Mesenteric fat pad (tissue), 1 donor: ENCODE results near the gene SETDB2. TPM values are rescaled to one million over a fixed set of nuclear protein-coding genes. Genes with fewer than 3 reads are reported as not detected.

ENCODE experiments used
- DNase-seq: peaks from one replicate; pipeline ENCODE4 v3.0.0-alpha.2; 2020; ENCODE audit warnings: low spot score
- long read RNA-seq: library from polyadenylated mRNA; unstranded; transcript quantifications from one replicate; pipeline ENCODE4 v2.0.0, GENCODE V29; 2020
- total RNA-seq: library from RNA; stranded (reverse); fragmentation: NEBNext Ultra II Directional; extraction: Animal tissue kit (Norgen Biotek cat#: 25700); gene quantifications from one replicate; pipeline ENCODE4 v1.2.1, GENCODE V29; 2021
- donor health status: DM: yes; HTN: yes; CAD: no.

The SETDB2 gene
- total RNA-seq = 8.1 TPM
- long read RNA-seq, full-length matches to known transcripts = 2 of 20 reads
- long read RNA-seq, partial matches to known transcripts = 4 of 20 reads
- long read RNA-seq, other reads (novel, unspliced or antisense) = 14 of 20 reads

GRCh38 chr13:49443704-49444523 lies at the start of gene SETDB2, which contains the start of gene CAB39L:
Gene SETDB2, plus strand, starts transcription at chr13:49444274. Its CDS starts 7,620 bp downstream, at chr13:49451894.
Gene CAB39L, minus strand, starts transcription at chr13:49444064. Its CDS starts 61,154 bp downstream, at chr13:49382910.
- peak; percentile 99 for DNase-seq

GRCh38 chr13:49395451-49395865 lies 48.6 kb upstream of the SETDB2 start:
- no peak for DNase-seq

GRCh38 chr13:49395878-49396380 lies 48.1 kb upstream of the SETDB2 start:
- DNase-seq = no peak

- DNase-seq = no peak
Observed at GRCh38 chr13:49399801-49400472, 44.1 kb upstream of the SETDB2 start.

GRCh38 chr13:49400755-49401659 lies 43.1 kb upstream of the SETDB2 start:
- DNase-seq = no peak

GRCh38 chr13:49403996-49404702 lies 39.9 kb upstream of the SETDB2 start:
- no peak for DNase-seq

- DNase-seq = no peak
Observed at GRCh38 chr13:49404703-49405020, 39.4 kb upstream of the SETDB2 start.

GRCh38 chr13:49407068-49407467 lies 37.0 kb upstream of the SETDB2 start:
- DNase-seq = no peak

GRCh38 chr13:49407936-49408335 lies 36.1 kb upstream of the SETDB2 start:
- DNase-seq = no peak

GRCh38 chr13:49409008-49409407 lies 35.1 kb upstream of the SETDB2 start:
- DNase-seq = no peak

- DNase-seq = no peak
Observed at GRCh38 chr13:49410006-49410405, 34.1 kb upstream of the SETDB2 start.

GRCh38 chr13:49410477-49410876 lies 33.6 kb upstream of the SETDB2 start:
- no peak for DNase-seq

- DNase-seq = no peak
Observed at GRCh38 chr13:49411353-49411752, 32.7 kb upstream of the SETDB2 start.

GRCh38 chr13:49412749-49413148 lies 31.3 kb upstream of the SETDB2 start:
- DNase-seq = no peak

GRCh38 chr13:49417161-49417560 lies 26.9 kb upstream of the SETDB2 start:
- DNase-seq = no peak

GRCh38 chr13:49418206-49418605 lies 25.9 kb upstream of the SETDB2 start:
- DNase-seq = no peak

- no peak for DNase-seq
Observed at GRCh38 chr13:49419276-49419675, 24.8 kb upstream of the SETDB2 start.

GRCh38 chr13:49421391-49421790 lies 22.7 kb upstream of the SETDB2 start:
- DNase-seq = no peak

- no peak for DNase-seq
Observed at GRCh38 chr13:49424011-49424560, 20.0 kb upstream of the SETDB2 start.
